Middle frontal gyrus (tissue), 1 donor: Measurements from ENCODE around the gene TBC1D3I.
"Not testable (repeated sequence)": the region's sequence is repeated elsewhere in the genome, so short reads cannot be mapped to it uniquely, and the experiment has no call there.

ENCODE experiments used
- DNase-seq: peaks from one replicate; pipeline ENCODE4 v3.0.0-alpha.2; 2015; ENCODE audit warnings: low spot score; ENCODE audit errors: extremely low spot score

TBC1D3I gene

DNA sequence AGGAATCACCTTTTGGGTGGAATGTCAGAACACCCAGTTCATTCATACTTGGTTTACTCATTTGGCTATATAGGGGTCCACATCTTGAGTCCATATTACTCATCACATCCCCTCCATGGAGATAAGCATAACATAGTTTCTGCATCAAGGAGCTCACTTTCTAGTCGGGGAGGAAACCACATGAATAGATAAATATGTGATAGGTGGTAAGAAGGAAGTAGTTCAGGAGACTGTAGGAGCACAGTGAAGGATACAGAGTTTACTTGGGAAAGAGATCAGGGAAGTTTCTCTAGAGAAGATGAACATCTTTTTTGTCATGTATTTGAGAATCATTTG, 57.9 kb downstream of the TBC1D3I start:
- not testable (repeated sequence) for DNase-seq

DNA sequence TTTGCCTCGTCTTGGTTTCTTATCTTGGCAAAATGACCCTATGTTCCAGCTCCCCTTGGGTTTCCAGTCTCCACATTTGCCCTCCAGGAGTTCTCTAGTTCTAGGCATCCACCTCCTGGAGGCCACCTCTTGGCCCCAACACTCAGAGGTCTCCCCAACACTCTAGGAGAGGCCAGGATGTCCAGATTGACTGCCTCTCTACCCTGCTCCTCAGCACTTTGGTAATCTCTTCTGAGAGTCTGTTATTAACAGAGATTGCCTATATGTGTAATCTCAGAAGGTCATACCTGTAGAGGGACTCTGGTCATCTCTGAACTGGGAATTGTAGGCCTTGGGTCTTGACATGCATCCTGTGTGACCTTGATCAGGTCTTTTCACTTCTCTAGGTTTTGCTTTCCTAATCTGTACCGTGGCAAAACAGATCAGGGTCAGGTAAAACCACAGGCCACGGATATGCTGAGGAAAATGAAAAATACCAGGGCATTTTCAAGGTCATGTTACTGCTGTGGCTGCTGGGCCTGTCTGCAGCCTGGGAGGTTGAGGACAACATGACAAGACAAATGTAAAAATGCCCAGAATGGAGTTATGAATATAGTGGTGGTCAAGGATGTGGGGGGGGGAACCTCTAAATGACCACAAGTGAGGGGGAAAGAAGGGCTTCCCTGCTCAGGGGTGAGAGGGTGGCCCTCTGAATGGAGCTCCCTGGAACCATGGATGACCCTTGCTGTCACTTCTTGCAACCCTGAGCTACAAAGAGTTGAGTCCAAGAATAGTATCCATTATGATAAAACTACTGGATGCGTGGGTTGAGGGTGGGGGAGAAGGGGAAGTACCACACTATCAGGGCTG, 58.5 kb downstream of the TBC1D3I start:
- DNase-seq, result no peak

GRCh38 chr17:36204724-36205500, 59.5 kb downstream of the TBC1D3I start:
- no peak for DNase-seq
